Stimulated activated CD8-positive, alpha-beta memory T cell treated with anti-CD3 and anti-CD28 coated beads, Interleukin-12 subunit alpha, Interleukin-12 subunit beta, amount 100 ng/mL, for 24 hours (primary cell): Measurements from ENCODE around the gene ZSWIM9.

Experiments used
- DNase-seq: peaks from one replicate; pipeline ENCODE4 v3.0.0-alpha.2; 2020; ENCODE audit errors: extremely low read depth

ZSWIM9 gene

DNA sequence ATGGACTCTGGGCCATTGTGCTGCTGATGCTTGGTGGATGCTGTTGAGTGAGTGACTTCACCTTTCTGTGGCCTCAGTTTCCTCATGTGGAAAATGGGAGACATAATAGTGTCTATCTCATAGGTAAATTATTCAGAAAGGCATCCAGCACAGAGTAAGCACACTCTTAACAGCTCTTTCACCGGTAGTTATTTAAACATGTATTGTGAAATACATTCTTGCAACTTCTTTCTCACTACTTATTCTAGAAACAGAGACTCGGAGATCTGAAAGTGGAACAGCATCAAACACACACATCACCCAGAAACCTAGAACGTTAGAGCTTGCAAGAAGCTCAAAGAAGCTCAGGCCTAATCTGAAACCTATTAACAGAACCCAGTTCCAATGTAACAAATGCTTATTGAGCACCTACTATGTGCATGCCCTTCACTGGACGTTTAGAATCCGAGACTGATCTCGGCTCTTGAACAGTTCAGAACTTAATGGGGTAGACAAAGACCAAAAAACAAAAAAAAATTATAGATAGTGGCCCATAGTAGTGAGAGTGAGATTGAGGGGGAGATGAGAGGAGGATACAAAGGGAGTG is 4.1 kb downstream of the ZSWIM9 start:
- DNase-seq, result no peak

GRCh38 chr19:48175578-48175977 is 5.1 kb downstream of the ZSWIM9 start:
- no peak for DNase-seq

- DNase-seq, result no peak
Observed at GRCh38 chr19:48176226-48176625, 5.7 kb downstream of the ZSWIM9 start.

GRCh38 chr19:48181505-48181904 is 11.0 kb downstream of the ZSWIM9 start:
- DNase-seq, result no peak

GRCh38 chr19:48182434-48182833 is 12.0 kb downstream of the ZSWIM9 start:
- no peak for DNase-seq

GRCh38 chr19:48183356-48183755 is 12.9 kb downstream of the ZSWIM9 start:
- no peak for DNase-seq

DNA sequence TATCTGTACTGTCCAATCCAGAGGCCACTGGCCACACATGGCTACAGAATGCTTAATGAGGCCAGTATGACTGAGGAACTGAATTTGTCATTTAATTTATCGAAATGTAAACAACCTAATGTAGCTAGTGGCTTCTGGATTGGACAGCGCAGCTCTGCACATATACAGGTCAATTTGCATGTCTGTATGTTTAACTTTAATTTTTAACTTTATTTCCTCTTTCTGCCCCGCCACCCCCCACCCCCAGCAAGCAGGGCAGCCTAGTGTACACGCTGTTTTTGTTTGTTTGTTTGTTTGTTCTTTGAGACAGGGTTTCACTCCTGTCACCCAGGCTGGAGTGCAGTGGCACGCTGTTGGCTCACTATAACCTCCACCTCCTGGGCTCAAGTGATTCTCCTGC is 15.5 kb downstream of the ZSWIM9 start:
- no peak for DNase-seq

GRCh38 chr19:48186541-48186991 is 16.1 kb downstream of the ZSWIM9 start:
- no peak for DNase-seq

DNA sequence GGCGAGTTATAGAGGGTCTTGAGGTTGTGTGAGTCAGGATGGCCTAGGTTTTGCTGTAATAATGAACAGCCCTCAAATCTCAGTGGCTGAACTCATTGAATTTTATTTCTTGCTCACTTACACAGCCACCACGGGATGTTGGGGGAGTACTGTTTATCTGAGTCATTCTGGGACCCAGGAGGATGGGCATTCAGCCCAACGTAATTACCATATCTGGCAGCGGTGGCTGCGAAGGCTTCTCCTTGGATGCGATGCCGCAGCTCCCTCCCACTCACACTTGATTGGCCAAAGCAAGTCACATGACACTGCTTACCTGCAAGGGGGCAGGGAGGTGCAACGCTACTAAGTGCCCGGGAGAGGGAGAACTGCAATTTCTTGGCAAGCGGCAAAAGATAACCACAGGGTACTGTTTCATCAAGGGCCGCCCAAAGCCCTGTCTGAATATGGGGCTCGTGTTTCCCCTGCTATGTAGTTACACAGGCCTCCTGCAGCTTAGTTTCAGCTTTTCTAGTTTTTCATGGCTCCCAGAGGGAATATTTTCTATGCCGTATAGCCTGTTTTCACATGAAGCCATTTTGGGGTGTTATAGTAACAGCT is 19.9 kb downstream of the ZSWIM9 start:
- no peak for DNase-seq

GRCh38 chr19:48190885-48191284 is 20.4 kb downstream of the ZSWIM9 start:
- DNase-seq, result no peak

- DNase-seq, result no peak
Observed at GRCh38 chr19:48192750-48193149, 22.3 kb downstream of the ZSWIM9 start.

- DNase-seq, result no peak
Observed at GRCh38 chr19:48194041-48194843, 23.8 kb downstream of the ZSWIM9 start.

- DNase-seq, result no peak
Observed at GRCh38 chr19:48194844-48195830, 24.7 kb downstream of the ZSWIM9 start.

- no peak for DNase-seq
Observed at GRCh38 chr19:48196321-48196763, 25.9 kb downstream of the ZSWIM9 start.

- DNase-seq, result no peak
Observed at GRCh38 chr19:48196933-48197665, 26.6 kb downstream of the ZSWIM9 start.

- no peak for DNase-seq
Observed at GRCh38 chr19:48203222-48203793, 32.8 kb downstream of the ZSWIM9 start.

DNA sequence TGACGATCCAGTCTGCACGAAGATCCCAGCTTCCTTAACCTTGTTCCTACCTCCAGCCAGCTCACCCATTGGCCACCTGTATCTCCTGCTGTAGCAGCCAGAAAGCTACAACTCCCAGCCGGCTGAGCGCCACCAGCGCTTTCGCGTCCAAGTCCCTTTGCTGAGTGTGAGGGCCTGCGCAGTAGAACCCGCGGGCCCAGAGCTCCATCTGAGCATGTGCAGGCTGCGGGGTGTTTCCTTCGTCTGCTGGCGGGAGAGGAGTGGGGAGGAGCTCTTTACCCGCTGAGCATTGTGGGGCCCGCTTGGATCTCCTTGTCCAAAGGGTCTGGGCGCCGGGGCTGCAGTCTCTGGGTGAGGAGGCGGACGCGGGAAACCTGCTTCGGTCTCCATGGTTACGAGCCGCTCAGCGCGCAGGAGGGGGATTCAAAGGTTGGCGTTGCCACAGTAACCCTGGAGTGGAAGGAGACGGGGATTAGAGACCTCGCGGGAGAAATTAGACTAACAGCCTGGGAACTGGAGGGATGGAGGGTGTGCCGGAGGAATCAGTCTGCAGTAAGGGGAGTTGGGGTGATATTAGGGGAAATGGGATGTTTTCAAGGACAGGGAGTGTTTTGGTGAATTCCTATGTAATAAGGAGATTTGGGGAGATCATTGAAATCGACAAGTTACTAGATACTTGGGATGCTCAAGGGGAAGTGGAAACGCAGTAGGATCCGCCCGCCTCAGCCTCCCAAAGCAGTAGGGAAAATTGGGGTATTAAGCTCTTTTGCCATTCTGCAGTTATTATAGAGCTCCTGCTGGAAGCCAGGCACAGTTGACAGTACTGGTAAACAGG is 33.5 kb downstream of the ZSWIM9 start:
- DNase-seq, result peak; percentile 84

GRCh38 chr19:48206397-48207093 is 36.1 kb downstream of the ZSWIM9 start:
- no peak for DNase-seq

DNA sequence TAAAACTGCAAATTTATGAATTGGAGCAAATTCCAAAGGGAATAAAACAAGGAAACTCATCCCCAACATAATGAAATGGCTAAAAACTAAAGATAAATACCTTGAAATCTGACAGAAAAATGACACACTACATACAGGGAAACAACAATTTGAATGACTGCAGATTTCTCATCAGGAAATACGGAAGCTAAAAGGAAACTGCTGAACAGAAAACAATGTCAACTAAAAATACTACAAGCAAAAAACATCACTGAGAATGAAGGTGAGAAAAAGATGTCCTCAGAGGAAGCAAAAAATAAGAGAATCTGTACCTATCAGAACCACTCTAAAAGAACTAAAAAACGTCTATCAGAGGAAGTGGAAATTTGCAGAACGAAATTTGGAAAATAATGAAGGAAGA is 39.5 kb downstream of the ZSWIM9 start:
- no peak for DNase-seq
